HepG2 (cell line): ENCODE data around the gene SESN2. TPM values are rescaled to one million over a fixed set of nuclear protein-coding genes. Genes with fewer than 3 reads are reported as not detected.

Experiments used
- ARNT2 ChIP-seq: sonication (generic); formaldehyde crosslinking; IDR thresholded peaks from 2 replicates; pipeline ENCODE4 v1.8.0; 2022; ENCODE audit warnings: mild to moderate bottlenecking, low read depth, missing genetic modification reagents, moderate library complexity
- ARNTL ChIP-seq: sonication (generic); formaldehyde crosslinking; IDR thresholded peaks from 2 replicates; pipeline ENCODE4 v1.4.0; 2020; ENCODE audit warnings: mild to moderate bottlenecking, missing genetic modification reagents
- GABPA ChIP-seq, 2 experiments: IDR thresholded peaks; 2 replicates each; pipeline ENCODE4 v1.6.1; 2011 to 2016; ENCODE audit warnings: low read depth in 2 of 2, low read length in 1 of 2, missing biosample characterization in 1 of 2, missing genetic modification characterization in 1 of 2
- NFYC ChIP-seq: IDR thresholded peaks from 2 replicates; pipeline ENCODE4 v1.6.1; 2016; ENCODE audit warnings: missing genetic modification reagents, missing compliant biosample characterization
- PHF5A ChIP-seq: IDR thresholded peaks from one replicate; pipeline ENCODE4 v1.6.1; 2018; ENCODE audit warnings: low read depth, missing genetic modification reagents; ENCODE audit not compliant: unreplicated experiment
- THAP7 ChIP-seq: sonication (generic); formaldehyde crosslinking; IDR thresholded peaks from 2 replicates; pipeline ENCODE4 v1.8.1; 2023; ENCODE audit warnings: mild to moderate bottlenecking, missing genetic modification reagents
- TMF1 ChIP-seq: sonication (generic); formaldehyde crosslinking; IDR thresholded peaks from 2 replicates; pipeline ENCODE4 v1.8.1; 2022; ENCODE audit warnings: low read depth, missing genetic modification reagents
- ZBTB3 ChIP-seq: sonication (generic); formaldehyde crosslinking; IDR thresholded peaks from 2 replicates; pipeline ENCODE4 v1.4.0; 2020; ENCODE audit warnings: low read depth, mild to moderate bottlenecking, moderate library complexity, missing genetic modification reagents, borderline replicate concordance
- ZBTB42 ChIP-seq: sonication (generic); formaldehyde crosslinking; IDR thresholded peaks from 2 replicates; pipeline ENCODE4 v1.5.0; 2020; ENCODE audit warnings: mild to moderate bottlenecking, missing genetic modification reagents
- ZFP82 ChIP-seq: sonication (generic); formaldehyde crosslinking; IDR thresholded peaks from 2 replicates; pipeline ENCODE4 v1.5.1; 2020; ENCODE audit warnings: mild to moderate bottlenecking, missing genetic modification reagents, borderline replicate concordance
- ZNF331 ChIP-seq: sonication (generic); formaldehyde crosslinking; IDR thresholded peaks from 2 replicates; pipeline ENCODE4 v1.4.0; 2020; ENCODE audit warnings: missing genetic modification reagents
- ZNF468 ChIP-seq: sonication (generic); formaldehyde crosslinking; IDR thresholded peaks from 2 replicates; pipeline ENCODE4 v1.8.0; 2022; ENCODE audit warnings: mild to moderate bottlenecking, moderate library complexity, missing genetic modification reagents
- polyA plus RNA-seq, 8 experiments: library from polyadenylated mRNA; depleted of rRNA in 3 of 8; stranded (reverse) in 7 of 8; unstranded in 1 of 8; fragments of >200 nt; fragmentation: Illumina TruSeq in 4 of 8; extraction: Trizol in 4 of 8; gene quantifications; 2 replicates each; pipeline versions ENCODE4 v1.2.1 to v1.2.3, GENCODE V29; 2011 to 2016; ENCODE audit warnings: low read depth in 4 of 8, missing spikeins in 1 of 8, mixed read lengths in 1 of 8; ENCODE audit not compliant: insufficient read depth in 1 of 8
- total RNA-seq, 5 experiments: library from RNA; depleted of rRNA; stranded (reverse); fragments of >200 nt; fragmentation: Illumina TruSeq; extraction: Trizol; gene quantifications; 2 replicates each; pipeline ENCODE4 v1.2.3, GENCODE V29; 2016; ENCODE audit warnings: low read depth in 1 of 5
- TF ChIP-seq, protein P1 (sequence below): sonication (generic); formaldehyde crosslinking; IDR thresholded peaks from 2 replicates; pipeline ENCODE4 v1.9.0; 2021; ENCODE audit warnings: missing genetic modification reagents, borderline replicate concordance
- TF ChIP-seq, protein P2 (sequence below): IDR thresholded peaks from 2 replicates; pipeline ENCODE4 v1.6.1; 2018; ENCODE audit warnings: missing genetic modification reagents, mild to moderate bottlenecking, missing compliant biosample characterization
- TF ChIP-seq, protein P3 (sequence below): sonication (generic); formaldehyde crosslinking; IDR thresholded peaks from 2 replicates; pipeline ENCODE4 v1.9.0; 2022; ENCODE audit warnings: low read depth, missing genetic modification reagents
- TF ChIP-seq, protein P4 (sequence below): sonication (generic); formaldehyde crosslinking; IDR thresholded peaks from 2 replicates; pipeline ENCODE4 v1.4.0; 2020; ENCODE audit warnings: missing genetic modification reagents, borderline replicate concordance

Gene SESN2
- total and polyA plus RNA-seq, 2 of the 13 experiments (the other 11 are each of a cell fraction or from before 2014, with no cell fraction given) = 13.2 to 19.1 TPM

- no peak for TF ChIP-seq GABPA (IDR thresholded peaks at IDR 0.05; ENCODE audit: low read depth, low read length)
- TF ChIP-seq GABPA (CRISPR knock-in tag; IDR thresholded peaks at IDR 0.05; ENCODE audit: low read depth) = no peak; the same call in 1 of the 2 replicates
- TF ChIP-seq ZNF468 (CRISPR knock-in tag) = no peak
- TF ChIP-seq NFYC (CRISPR knock-in tag) = peak; percentile 50
- peak; percentile 80; the same call in 1 of the 2 replicates for TF ChIP-seq ZBTB42 (CRISPR knock-in tag)
- TF ChIP-seq, protein P1, sequence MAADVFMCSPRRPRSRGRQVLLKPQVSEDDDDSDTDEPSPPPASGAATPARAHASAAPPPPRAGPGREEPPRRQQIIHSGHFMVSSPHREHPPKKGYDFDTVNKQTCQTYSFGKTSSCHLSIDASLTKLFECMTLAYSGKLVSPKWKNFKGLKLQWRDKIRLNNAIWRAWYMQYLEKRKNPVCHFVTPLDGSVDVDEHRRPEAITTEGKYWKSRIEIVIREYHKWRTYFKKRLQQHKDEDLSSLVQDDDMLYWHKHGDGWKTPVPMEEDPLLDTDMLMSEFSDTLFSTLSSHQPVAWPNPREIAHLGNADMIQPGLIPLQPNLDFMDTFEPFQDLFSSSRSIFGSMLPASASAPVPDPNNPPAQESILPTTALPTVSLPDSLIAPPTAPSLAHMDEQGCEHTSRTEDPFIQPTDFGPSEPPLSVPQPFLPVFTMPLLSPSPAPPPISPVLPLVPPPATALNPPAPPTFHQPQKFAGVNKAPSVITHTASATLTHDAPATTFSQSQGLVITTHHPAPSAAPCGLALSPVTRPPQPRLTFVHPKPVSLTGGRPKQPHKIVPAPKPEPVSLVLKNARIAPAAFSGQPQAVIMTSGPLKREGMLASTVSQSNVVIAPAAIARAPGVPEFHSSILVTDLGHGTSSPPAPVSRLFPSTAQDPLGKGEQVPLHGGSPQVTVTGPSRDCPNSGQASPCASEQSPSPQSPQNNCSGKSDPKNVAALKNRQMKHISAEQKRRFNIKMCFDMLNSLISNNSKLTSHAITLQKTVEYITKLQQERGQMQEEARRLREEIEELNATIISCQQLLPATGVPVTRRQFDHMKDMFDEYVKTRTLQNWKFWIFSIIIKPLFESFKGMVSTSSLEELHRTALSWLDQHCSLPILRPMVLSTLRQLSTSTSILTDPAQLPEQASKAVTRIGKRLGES (CRISPR knock-in tag) = no peak
- TF ChIP-seq, protein P2, sequence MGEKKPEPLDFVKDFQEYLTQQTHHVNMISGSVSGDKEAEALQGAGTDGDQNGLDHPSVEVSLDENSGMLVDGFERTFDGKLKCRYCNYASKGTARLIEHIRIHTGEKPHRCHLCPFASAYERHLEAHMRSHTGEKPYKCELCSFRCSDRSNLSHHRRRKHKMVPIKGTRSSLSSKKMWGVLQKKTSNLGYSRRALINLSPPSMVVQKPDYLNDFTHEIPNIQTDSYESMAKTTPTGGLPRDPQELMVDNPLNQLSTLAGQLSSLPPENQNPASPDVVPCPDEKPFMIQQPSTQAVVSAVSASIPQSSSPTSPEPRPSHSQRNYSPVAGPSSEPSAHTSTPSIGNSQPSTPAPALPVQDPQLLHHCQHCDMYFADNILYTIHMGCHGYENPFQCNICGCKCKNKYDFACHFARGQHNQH = no peak
- TF ChIP-seq, protein P3, sequence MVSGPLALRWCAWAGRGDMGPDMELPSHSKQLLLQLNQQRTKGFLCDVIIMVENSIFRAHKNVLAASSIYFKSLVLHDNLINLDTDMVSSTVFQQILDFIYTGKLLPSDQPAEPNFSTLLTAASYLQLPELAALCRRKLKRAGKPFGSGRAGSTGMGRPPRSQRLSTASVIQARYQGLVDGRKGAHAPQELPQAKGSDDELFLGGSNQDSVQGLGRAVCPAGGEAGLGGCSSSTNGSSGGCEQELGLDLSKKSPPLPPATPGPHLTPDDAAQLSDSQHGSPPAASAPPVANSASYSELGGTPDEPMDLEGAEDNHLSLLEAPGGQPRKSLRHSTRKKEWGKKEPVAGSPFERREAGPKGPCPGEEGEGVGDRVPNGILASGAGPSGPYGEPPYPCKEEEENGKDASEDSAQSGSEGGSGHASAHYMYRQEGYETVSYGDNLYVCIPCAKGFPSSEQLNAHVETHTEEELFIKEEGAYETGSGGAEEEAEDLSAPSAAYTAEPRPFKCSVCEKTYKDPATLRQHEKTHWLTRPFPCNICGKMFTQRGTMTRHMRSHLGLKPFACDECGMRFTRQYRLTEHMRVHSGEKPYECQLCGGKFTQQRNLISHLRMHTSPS = no peak
- TF ChIP-seq ZBTB3 = peak; percentile 32; the same call in 1 of the 2 replicates
- TF ChIP-seq, protein P4, sequence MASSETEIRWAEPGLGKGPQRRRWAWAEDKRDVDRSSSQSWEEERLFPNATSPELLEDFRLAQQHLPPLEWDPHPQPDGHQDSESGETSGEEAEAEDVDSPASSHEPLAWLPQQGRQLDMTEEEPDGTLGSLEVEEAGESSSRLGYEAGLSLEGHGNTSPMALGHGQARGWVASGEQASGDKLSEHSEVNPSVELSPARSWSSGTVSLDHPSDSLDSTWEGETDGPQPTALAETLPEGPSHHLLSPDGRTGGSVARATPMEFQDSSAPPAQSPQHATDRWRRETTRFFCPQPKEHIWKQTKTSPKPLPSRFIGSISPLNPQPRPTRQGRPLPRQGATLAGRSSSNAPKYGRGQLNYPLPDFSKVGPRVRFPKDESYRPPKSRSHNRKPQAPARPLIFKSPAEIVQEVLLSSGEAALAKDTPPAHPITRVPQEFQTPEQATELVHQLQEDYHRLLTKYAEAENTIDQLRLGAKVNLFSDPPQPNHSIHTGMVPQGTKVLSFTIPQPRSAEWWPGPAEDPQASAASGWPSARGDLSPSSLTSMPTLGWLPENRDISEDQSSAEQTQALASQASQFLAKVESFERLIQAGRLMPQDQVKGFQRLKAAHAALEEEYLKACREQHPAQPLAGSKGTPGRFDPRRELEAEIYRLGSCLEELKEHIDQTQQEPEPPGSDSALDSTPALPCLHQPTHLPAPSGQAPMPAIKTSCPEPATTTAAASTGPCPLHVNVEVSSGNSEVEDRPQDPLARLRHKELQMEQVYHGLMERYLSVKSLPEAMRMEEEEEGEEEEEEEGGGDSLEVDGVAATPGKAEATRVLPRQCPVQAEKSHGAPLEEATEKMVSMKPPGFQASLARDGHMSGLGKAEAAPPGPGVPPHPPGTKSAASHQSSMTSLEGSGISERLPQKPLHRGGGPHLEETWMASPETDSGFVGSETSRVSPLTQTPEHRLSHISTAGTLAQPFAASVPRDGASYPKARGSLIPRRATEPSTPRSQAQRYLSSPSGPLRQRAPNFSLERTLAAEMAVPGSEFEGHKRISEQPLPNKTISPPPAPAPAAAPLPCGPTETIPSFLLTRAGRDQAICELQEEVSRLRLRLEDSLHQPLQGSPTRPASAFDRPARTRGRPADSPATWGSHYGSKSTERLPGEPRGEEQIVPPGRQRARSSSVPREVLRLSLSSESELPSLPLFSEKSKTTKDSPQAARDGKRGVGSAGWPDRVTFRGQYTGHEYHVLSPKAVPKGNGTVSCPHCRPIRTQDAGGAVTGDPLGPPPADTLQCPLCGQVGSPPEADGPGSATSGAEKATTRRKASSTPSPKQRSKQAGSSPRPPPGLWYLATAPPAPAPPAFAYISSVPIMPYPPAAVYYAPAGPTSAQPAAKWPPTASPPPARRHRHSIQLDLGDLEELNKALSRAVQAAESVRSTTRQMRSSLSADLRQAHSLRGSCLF = no peak
- TF ChIP-seq ZFP82 (CRISPR knock-in tag) = 0 out of 2 replicates have a peak, but pooled peaks have one; percentile 57
- no peak for TF ChIP-seq ARNT2 (CRISPR knock-in tag)
- 0 out of 2 replicates have a peak, but pooled peaks have one; percentile 21 for TF ChIP-seq TMF1 (CRISPR knock-in tag)
- peak; percentile 73 for TF ChIP-seq ARNTL (CRISPR knock-in tag)
- TF ChIP-seq THAP7 (CRISPR knock-in tag) = no peak
- TF ChIP-seq PHF5A (CRISPR knock-in tag) = no peak
- no peak for TF ChIP-seq ZNF331 (CRISPR knock-in tag)
Measured at GRCh38 chr1:28232558-28233263, 26.6 kb upstream of the SESN2 start, which contains the start of gene DNAJC8 (continued).
